Effector memory CD4-positive, alpha-beta T cell (primary cell): ENCODE measurements around the gene OOSP1.

Experiments
- DNase-seq, 3 donors: peaks; one replicate each; pipeline ENCODE4 v3.0.0-alpha.2; 2020
- H3K27ac ChIP-seq: 2 replicates; pipeline ENCODE4 v1.7.0; 2013; ENCODE audit warnings: mild to moderate bottlenecking, low read length, moderate library complexity; ENCODE audit not compliant: insufficient read depth, poor library complexity, severe bottlenecking
- H3K27me3 ChIP-seq: replicated peaks from 2 replicates; pipeline ENCODE4 v1.7.0; 2013; ENCODE audit warnings: mild to moderate bottlenecking, low read length; ENCODE audit not compliant: insufficient read depth, control insufficient read depth, poor library complexity, severe bottlenecking
- H3K36me3 ChIP-seq: 2 replicates; pipeline ENCODE4 v1.7.0; 2013; ENCODE audit warnings: mild to moderate bottlenecking, low read length, moderate library complexity; ENCODE audit not compliant: control insufficient read depth, insufficient read depth
- H3K4me1 ChIP-seq: 2 replicates; pipeline ENCODE4 v1.7.0; 2013; ENCODE audit warnings: low read length, mild to moderate bottlenecking; ENCODE audit not compliant: control insufficient read depth, insufficient read depth, poor library complexity, severe bottlenecking
- H3K4me3 ChIP-seq: 2 replicates; pipeline ENCODE4 v1.7.0; 2013; ENCODE audit warnings: low read length, low read depth, mild to moderate bottlenecking; ENCODE audit not compliant: insufficient read depth, poor library complexity, severe bottlenecking
- H3K9me3 ChIP-seq: 2 replicates; pipeline ENCODE4 v1.7.0; 2013; ENCODE audit warnings: mild to moderate bottlenecking, low read length, moderate library complexity; ENCODE audit not compliant: control insufficient read depth

Gene OOSP1

GRCh38 chr11:59918987-59919589, 19.1 kb upstream of the OOSP1 start:
- Histone ChIP-seq H3K27me3 (no peaks in the 10 kb centered on the region), H3K9me3 (peaks cover 16% of the 10 kb centered on the region), H3K4me3 (no peak overlapping the region), H3K4me1 (no peaks in the 10 kb centered on the region), H3K36me3 (no peaks in the 10 kb centered on the region), H3K27ac (no peak overlapping the region)
- no peak for DNase-seq

DNA sequence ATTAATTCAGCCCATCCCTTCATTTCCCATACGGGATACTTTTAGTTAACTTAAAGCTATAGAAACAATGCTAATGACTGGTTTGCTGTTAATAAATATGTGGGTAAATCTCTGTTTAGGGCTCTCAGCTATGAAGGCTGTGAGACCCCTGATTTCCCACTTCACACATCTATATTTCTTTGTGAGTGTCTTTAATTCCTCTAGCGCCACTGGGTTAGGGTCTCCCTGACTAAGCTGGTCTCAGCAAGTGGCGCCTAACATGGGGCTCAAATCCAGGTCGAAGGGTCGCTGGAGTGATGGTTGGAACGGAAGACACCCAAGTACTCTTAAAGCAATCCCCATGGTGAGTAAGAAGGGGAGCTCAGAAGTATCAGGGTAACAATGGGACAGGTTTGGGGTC, 14.4 kb upstream of the OOSP1 start:
- Histone ChIP-seq H3K36me3 (no peaks in the 10 kb centered on the region), H3K27me3 (no peaks in the 10 kb centered on the region), H3K9me3 (peaks cover 16% of the 10 kb centered on the region), H3K4me3 (no peak overlapping the region), H3K4me1 (no peaks in the 10 kb centered on the region), H3K27ac (no peak overlapping the region)
- no peak for DNase-seq

GRCh38 chr11:59931688-59932087, 6.5 kb upstream of the OOSP1 start:
- Histone ChIP-seq H3K27ac (no peak overlapping the region), H3K36me3 (no peaks in the 10 kb centered on the region), H3K27me3 (peaks cover 4% of the 10 kb centered on the region), H3K9me3 (no peaks in the 10 kb centered on the region), H3K4me1 (no peaks in the 10 kb centered on the region), H3K4me3 (no peak overlapping the region)
- no peak for DNase-seq

DNA sequence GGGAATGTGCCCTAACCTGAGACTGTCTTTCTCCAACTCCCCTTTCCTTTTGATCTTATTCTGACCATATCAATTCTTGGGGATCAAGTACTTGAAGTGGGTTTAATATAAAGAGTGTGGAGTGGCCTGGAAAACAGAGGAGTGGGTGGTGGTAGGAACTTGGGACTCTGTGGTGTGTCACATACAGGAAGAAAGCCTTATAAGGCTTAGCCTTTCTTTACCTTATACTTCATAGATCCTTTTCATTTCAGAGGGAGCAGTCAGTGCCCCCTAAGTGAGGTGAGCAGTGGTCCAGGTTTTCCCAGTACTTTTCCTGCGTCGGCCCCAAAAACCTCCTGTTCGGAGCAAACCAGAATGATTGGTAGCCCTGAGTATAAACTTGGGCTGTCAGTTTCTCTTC, 486 bp downstream of the OOSP1 start:
- DNase-seq, result no peak
- H3K27ac ChIP-seq, result no peak overlapping the region
- H3K4me1 ChIP-seq, result no peaks in the 10 kb centered on the region
- H3K9me3 ChIP-seq, result no peaks in the 10 kb centered on the region
- no peaks in the 10 kb centered on the region for H3K36me3 ChIP-seq
- no peak overlapping the region for H3K4me3 ChIP-seq
- no peaks in the 10 kb centered on the region for H3K27me3 ChIP-seq

DNA sequence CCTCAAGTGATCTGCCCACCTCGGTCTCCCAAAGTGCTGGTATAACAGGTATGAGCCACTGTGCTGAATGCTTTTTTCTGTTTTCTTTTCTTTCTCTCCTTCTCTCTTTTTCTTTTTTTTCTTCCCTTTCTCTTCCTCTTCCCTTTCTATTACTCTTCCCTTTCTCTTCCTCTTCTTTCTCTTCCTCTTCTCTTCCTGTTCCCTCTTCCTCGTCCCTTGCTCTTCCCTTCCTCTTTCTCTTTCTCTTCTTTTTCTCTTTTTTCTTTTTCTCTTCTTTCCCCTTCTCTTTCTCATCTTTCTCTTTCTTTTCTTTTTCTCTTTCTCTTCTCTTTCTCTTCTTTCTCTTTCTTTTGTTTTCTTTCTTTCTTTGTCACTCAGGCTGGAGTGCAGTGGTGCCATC, 1.2 kb downstream of the OOSP1 start:
- Histone ChIP-seq H3K36me3 (no peaks in the 10 kb centered on the region), H3K4me3 (no peak overlapping the region), H3K27me3 (no peaks in the 10 kb centered on the region), H3K27ac (no peak overlapping the region), H3K4me1 (no peaks in the 10 kb centered on the region), H3K9me3 (no peaks in the 10 kb centered on the region)
- DNase-seq, result no peak

DNA sequence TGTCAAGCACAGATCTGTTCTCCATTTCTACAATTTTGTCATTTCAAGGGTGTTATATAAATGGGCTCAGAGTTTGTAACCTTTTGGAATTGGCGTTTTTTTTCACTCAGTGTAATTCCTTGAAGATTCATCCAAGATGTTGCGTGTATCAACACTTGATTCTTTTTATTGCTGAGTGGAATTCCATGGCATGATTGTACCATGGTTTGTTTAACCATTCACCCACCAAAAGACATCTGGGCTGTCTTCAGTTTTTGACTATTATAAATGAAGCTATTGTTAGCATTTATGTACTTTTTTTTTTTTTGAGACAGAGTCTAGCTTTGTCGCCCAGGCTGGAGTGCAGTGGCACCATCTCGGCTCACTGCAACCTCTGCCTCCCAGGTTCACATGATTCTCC, 2.9 kb downstream of the OOSP1 start:
- Histone ChIP-seq H3K27ac (no peak overlapping the region), H3K4me1 (no peaks in the 10 kb centered on the region), H3K9me3 (no peaks in the 10 kb centered on the region), H3K36me3 (no peaks in the 10 kb centered on the region), H3K27me3 (no peaks in the 10 kb centered on the region), H3K4me3 (no peak overlapping the region)
- DNase-seq, result no peak

DNA sequence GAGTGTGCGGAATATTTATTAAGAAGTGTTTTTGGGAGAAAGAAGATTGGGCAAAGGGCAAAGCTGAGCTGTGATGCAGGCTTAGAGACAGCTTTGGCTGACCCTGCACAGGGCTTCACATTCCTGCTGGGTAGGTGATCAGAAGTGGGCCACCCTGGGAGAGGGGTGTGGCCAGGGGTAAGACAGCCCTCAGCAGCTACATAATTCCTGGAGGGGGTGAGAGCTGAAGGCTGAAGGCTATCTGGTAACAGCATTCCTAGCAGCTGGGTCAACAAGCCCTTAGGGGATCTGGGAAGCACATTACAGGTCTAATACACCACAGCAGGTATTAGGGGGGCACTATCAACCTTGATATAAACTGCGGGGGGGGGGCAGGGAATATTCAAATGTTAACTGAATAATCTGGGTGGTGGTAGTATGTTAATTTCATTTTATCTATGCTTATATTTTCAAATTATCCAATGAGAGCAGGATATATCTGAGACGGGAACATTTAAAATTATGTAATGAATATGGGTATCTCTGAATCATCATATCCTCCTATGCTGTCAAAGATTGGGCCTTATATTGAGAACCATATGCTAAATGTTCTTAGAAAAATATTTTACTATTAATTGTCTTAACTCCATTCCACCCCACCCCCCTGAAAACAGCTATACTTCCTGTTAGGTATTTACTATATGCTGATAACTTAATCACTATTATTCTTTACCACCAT, 5.9 kb downstream of the OOSP1 start:
- DNase-seq, result no peak
- H3K27ac ChIP-seq, result no peak overlapping the region
- no peak overlapping the region for H3K4me3 ChIP-seq
- H3K9me3 ChIP-seq, result no peaks in the 10 kb centered on the region
- H3K4me1 ChIP-seq, result no peaks in the 10 kb centered on the region
- no peaks in the 10 kb centered on the region for H3K36me3 ChIP-seq
- H3K27me3 ChIP-seq, result no peaks in the 10 kb centered on the region

- Histone ChIP-seq H3K36me3 (no peaks in the 10 kb centered on the region), H3K4me3 (no peak overlapping the region), H3K27me3 (no peaks in the 10 kb centered on the region), H3K27ac (no peak overlapping the region), H3K9me3 (no peaks in the 10 kb centered on the region), H3K4me1 (no peaks in the 10 kb centered on the region)
- DNase-seq, result no peak
These were observed 6.5 kb downstream of the OOSP1 start for GRCh38 chr11:59944720-59945119.

GRCh38 chr11:59953463-59954218, 15.4 kb downstream of the OOSP1 start:
- no peak for DNase-seq
- Histone ChIP-seq H3K27me3 (no peaks in the 10 kb centered on the region), H3K27ac (no peak overlapping the region), H3K4me1 (no peaks in the 10 kb centered on the region), H3K36me3 (no peaks in the 10 kb centered on the region), H3K4me3 (no peak overlapping the region), H3K9me3 (no peaks in the 10 kb centered on the region)

DNA sequence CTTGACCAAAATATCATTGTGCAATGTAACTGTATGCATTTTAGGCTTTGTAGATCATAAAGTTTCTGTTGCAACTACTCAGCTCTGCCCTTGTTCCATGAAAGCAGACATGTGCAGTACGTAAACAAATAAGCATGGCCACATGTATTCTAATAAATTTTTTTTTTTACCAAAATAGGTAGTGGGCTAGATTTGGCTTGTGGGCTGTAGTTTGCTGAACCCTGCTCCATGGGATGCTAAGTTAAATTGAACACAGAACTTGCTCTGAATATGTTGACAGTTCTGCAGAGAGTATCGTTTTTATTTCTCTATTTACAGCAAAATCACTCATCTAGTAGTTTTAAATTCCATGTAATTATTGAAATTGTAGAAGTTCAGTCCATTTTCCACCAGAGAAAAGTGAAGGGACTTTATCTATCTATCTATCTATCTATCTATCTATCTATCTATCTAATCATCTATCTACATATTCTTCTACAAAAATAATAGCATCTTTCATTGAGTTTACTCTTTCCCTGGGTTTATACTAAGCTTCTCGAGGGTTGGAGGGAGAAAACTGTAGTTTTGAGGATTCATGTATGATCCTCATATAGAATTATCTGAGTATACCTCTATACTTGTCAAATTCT, 16.1 kb downstream of the OOSP1 start:
- H3K4me1 ChIP-seq, result no peaks in the 10 kb centered on the region
- H3K9me3 ChIP-seq, result no peaks in the 10 kb centered on the region
- H3K27ac ChIP-seq, result no peak overlapping the region
- DNase-seq, result no peak
- no peak overlapping the region for H3K4me3 ChIP-seq
- no peaks in the 10 kb centered on the region for H3K36me3 ChIP-seq
- H3K27me3 ChIP-seq, result no peaks in the 10 kb centered on the region
